Measurements from ENCODE around the gene PRICKLE2. TPM values are rescaled to one million over a fixed set of nuclear protein-coding genes. Genes with fewer than 3 reads are reported as not detected.

The PRICKLE2 gene
- total and polyA plus RNA-seq, 7 donors: 0.34 to 4.9 (median 2.2) TPM

- Histone ChIP-seq H3K9me3 (peaks cover 3% of the 10 kb centered on the region), H3K27ac (no peak overlapping the region), H3K4me1 (no peaks in the 10 kb centered on the region), H3K4me3 (no peak overlapping the region), H3K36me3 (ENCODE audit: insufficient read depth in 1 of 2, low read depth in 1 of 2) (no peaks in the 10 kb centered on the region), H3K27me3 (ENCODE audit: insufficient read depth in 3 of 3, low read length in 2 of 3) (no peaks in the 10 kb centered on the region)
- WGBS, 3 donors: 43 to 100% (median 100%) methylated on average over 1 of the region's 1 CpG
- DNase-seq (no peak), ATAC-seq (no peak)
- intact Hi-C loops (cut with DNase I): no loop called here
- no peak for TF ChIP-seq CTCF (IDR thresholded peaks at IDR 0.05)
Observed at GRCh38 chr3:64084640-64085039, 140.6 kb downstream of the PRICKLE2 start.

- DNase-seq: no peak
- WGBS, 3 donors: 50 to 72% (median 63%) methylated on average over 3 of the region's 3 CpGs
- H3K4me1 ChIP-seq: no peaks in the 10 kb centered on the region
- TF ChIP-seq CTCF (IDR thresholded peaks at IDR 0.05): no peak
- H3K36me3 ChIP-seq (ENCODE audit: insufficient read depth in 1 of 2, low read depth in 1 of 2): no peaks in the 10 kb centered on the region
- H3K4me3 ChIP-seq: no peak overlapping the region
- intact Hi-C loops (cut with DNase I): no loop called here
- H3K27me3 ChIP-seq (ENCODE audit: insufficient read depth in 3 of 3, low read length in 2 of 3): no peaks in the 10 kb centered on the region
- peaks cover 3% of the 10 kb centered on the region for H3K9me3 ChIP-seq
- no peak for ATAC-seq
- H3K27ac ChIP-seq: no peak overlapping the region
Observed at GRCh38 chr3:64083575-64083974, 141.7 kb downstream of the PRICKLE2 start.

- WGBS, 3 donors: 28 to 50% (median 30%) methylated on average over 7 of the region's 7 CpGs
- Histone ChIP-seq H3K27ac (no peak overlapping the region), H3K9me3 (peaks cover 3% of the 10 kb centered on the region), H3K4me3 (no peak overlapping the region), H3K36me3 (ENCODE audit: insufficient read depth in 1 of 2, low read depth in 1 of 2) (no peaks in the 10 kb centered on the region), H3K27me3 (ENCODE audit: insufficient read depth in 3 of 3, low read length in 2 of 3) (no peaks in the 10 kb centered on the region), H3K4me1 (no peaks in the 10 kb centered on the region)
- DNase-seq (no peak), ATAC-seq (no peak)
- intact Hi-C loops (cut with DNase I): no loop called here
- TF ChIP-seq CTCF (IDR thresholded peaks at IDR 0.05): no peak
Observed at GRCh38 chr3:64082961-64083541, 142.2 kb downstream of the PRICKLE2 start.

- DNase-seq (no peak), ATAC-seq (no peak)
- no peak for TF ChIP-seq CTCF (IDR thresholded peaks at IDR 0.05)
- no peaks in the 10 kb centered on the region for H3K4me1 ChIP-seq
- no peak overlapping the region for H3K4me3 ChIP-seq
- H3K9me3 ChIP-seq: peaks cover 3% of the 10 kb centered on the region
- no peaks in the 10 kb centered on the region for H3K36me3 ChIP-seq (ENCODE audit: insufficient read depth in 1 of 2, low read depth in 1 of 2)
- H3K27me3 ChIP-seq (ENCODE audit: insufficient read depth in 3 of 3, low read length in 2 of 3): no peaks in the 10 kb centered on the region
- H3K27ac ChIP-seq: no peak overlapping the region
- intact Hi-C loops (cut with DNase I): no loop called here
- WGBS, 3 donors: 55 to 72% (median 59%) methylated on average over 3 of the region's 3 CpGs
Observed at GRCh38 chr3:64082411-64082810, 142.9 kb downstream of the PRICKLE2 start.

GRCh38 chr3:64081235-64081630 lies 144.0 kb downstream of the PRICKLE2 start:
- H3K27me3 ChIP-seq (ENCODE audit: insufficient read depth in 3 of 3, low read length in 2 of 3): no peaks in the 10 kb centered on the region
- ATAC-seq: no peak
- no peaks in the 10 kb centered on the region for H3K36me3 ChIP-seq (ENCODE audit: insufficient read depth in 1 of 2, low read depth in 1 of 2)
- intact Hi-C loops (cut with DNase I): no loop called here
- H3K9me3 ChIP-seq: peaks cover 3% of the 10 kb centered on the region
- no peak overlapping the region for H3K27ac ChIP-seq
- DNase-seq: no peak
- H3K4me3 ChIP-seq: no peak overlapping the region
- 93 to 100% (median 98%) methylated on average over 1 of the region's 1 CpG for WGBS, 3 donors
- no peak for TF ChIP-seq CTCF (IDR thresholded peaks at IDR 0.05)
- H3K4me1 ChIP-seq: no peaks in the 10 kb centered on the region
